Stimulated activated CD4-positive, alpha-beta T cell treated with anti-CD3 and anti-CD28 coated beads, Interleukin-12 subunit alpha, Interleukin-12 subunit beta, amount 100 ng/mL, for 48 hours (primary cell): Measurements from ENCODE around the gene C20orf144.

Experiments
- DNase-seq, 3 donors: peaks; one replicate each; pipeline ENCODE4 v3.0.0-alpha.2; 2020; ENCODE audit warnings: low read depth in 2 of 3, low spot score in 1 of 3

The C20orf144 gene

DNA sequence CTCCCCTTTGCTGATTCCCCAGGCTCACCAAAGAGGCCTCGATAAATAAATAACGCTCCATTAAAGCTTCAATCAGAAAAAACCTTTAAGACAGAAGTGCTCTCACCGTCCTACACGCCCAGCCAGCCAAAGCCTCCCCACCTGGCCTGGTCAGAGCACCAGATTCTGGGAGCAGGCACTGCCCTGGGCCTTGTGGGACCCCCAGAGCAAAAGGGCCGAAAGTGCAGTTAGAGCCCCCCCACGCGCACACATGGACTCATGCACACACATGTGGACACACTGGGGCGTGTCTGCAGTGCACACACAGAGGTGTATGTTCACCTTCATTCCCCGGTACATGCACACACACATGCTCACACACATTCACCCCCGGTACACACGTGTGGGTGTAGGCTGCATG is 14.0 kb downstream of the C20orf144 start:
- no peak for DNase-seq

DNA sequence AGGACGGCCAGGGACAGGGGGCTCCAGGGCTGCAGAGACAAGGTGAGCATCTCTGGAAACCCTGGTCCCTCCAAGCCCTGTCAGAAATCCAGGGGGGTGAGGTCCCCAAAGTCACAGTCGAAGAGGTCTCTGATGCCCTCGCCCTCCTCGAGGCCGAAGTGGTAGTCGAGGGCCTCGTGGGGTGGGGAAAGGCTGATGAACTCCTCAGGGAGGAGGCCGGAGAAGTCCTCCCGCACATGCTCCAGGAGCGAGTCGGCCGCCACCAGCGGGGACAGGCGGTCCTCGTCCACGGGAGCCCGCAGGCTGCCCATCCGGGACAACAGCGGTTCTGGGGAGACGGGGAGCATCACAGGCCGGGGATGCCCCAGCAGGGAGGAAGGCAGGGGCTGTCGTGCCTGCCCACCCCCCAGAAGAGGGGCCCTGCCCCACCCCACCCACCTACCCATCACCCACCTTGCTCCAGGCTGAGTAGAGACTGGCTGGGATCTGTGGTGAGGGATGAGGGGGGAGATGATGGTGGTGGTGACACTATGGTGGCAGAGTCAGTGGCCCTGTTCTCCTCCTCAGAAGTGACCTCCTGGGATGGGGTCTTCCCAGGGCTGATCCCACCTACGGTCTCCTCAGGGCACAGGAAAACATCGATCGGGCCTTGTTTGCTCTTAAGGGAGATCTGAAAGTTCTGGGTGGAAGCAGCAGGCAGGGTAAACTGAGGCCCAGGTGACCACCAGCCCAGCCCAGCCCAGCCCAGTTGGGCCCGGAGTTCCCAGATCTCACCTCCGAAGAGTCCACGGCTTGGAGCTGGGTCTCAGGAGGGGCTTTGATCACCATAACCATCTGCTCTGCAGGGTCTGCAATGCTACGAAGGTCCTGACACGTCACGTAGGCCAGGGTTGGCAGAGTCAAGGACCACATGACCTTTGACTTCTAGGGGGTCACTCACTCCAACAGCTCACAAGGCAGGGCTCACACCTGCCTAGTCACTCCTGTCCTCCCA is 14.8 kb downstream of the C20orf144 start:
- no peak for DNase-seq

DNA sequence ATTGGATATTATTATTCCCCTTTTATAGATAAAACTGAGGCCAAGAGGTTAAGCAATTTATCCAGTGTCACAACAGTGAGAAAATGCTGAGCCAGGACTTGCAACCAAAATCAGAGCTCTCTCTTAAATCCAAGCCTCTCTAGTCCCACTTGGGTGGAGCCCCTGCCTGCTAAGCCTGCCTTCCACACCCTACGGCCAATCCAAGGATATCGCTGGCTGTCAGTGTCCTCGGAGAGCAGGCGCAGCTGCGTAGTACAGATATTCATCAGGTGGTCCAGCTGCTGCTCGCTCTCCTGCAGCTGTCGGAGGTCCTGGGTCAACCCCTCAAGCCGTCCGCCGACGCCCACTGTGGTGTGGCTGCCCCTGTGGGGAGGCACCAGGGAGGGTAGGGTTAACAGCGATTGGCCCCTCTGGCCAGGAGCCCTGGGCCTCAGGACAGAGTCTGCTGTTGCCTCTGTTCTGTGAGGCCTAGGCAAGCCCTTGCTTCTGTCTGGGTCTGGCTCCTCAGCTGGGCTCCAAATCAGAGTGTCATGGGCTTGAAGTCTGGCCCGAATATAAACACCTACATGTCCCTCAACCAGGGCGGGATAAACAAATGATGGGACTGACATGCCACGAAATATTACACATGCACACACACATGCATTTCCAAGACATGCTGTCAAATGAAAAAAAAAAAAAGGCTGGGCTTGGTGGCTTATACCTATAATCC is 16.0 kb downstream of the C20orf144 start:
- DNase-seq: no peak

DNA sequence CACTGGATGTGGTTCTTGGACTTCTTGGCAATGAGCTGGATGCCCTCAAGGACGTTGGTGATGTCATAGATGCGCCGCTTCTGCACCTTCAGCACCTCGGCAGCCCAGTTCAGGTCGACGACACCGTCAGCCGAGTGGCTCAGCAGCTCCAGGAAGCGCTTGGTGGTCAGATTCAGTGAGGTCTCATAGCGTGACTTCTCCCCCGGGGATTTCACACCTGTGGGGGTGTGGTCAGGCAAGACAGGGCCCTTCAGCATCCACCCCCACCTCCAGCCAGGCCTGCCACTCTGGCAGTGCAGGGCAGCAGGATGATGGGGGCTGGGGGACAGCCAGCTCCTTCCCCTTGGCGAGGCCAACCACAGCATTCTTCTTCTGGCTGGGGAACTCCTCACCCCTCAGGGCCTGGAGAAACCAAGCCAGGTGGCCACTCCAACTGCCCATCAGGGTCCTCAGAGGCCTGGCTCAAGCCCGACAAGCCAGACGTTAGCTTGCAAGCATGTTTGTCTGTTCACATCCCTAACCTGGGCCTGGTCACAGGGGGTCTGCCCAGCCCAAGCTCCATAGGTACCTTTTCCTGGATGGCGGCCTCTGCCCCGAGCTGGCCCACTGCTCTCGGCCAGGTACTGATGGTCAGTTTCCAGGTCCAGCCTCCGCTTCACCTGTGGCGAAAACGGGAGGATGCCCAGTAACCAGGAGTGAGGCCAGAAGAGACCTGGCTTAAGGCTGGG is 17.8 kb downstream of the C20orf144 start:
- no peak for DNase-seq

DNA sequence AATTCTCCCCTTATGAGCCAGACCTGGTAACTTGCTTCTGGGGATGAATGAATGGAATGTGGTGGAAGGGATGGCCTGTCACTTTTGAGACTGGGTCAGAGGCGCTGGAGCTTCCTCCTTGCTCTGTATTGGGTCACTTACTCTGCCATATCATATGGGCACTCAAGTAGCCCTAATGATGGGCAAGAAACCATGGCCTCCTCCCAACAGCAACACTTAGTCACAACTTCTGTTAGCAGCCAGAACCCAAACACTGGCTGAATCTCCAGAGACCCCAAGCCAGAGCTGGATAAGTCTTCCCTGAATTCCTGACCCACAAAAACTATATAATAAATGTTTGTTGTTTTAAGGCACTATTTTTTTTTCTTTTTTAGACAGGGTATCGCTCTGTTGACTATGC is 18.6 kb downstream of the C20orf144 start:
- DNase-seq: no peak

DNA sequence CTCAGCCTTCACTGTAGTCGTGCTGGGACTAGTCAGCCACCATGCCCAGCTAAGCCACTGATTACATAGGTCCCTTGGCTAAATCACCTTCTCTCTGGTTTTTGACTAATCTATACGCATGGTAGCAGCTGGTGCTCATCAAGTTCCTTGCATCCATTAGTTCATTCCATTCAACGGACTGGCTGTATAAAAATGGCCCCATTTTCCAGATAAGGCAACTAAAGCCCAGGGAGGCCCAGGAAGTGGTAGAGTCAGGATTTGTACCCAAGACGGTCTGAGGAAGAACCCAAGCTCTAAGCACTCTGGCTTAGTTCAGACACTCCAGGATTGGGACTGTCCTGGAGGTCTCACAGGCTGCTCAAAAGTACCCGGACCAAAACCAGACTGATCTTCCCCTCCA is 19.2 kb downstream of the C20orf144 start:
- DNase-seq: no peak

DNA sequence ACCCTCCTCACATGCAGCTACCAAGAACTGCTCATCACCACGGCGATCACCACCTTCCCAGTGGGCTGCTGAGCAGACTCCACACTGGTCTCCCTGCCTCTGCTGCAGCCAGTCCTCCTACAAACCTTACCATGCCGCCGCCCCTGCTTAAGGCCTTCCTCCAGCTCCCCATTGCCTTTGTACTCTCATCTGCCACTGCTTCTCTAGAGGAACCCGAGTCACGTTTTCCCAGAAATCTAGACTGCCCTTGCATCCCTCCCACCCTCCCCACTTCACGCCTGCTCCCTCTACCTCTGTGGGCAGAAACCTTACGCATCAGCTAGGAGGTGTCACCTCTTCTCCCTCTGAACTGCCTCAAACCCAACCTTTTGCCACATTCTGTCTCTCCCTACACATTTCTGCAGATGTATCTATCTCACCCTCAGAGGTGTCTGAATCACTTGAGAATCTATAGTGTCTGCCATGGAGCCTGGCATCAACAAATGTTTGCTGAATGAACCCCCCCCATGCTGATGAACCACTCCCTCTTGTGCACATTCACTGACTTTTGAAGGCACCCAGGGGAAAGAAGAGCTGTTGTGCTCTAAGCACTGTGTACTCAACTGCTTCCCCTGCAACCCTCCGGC is 19.7 kb downstream of the C20orf144 start:
- no peak for DNase-seq

DNA sequence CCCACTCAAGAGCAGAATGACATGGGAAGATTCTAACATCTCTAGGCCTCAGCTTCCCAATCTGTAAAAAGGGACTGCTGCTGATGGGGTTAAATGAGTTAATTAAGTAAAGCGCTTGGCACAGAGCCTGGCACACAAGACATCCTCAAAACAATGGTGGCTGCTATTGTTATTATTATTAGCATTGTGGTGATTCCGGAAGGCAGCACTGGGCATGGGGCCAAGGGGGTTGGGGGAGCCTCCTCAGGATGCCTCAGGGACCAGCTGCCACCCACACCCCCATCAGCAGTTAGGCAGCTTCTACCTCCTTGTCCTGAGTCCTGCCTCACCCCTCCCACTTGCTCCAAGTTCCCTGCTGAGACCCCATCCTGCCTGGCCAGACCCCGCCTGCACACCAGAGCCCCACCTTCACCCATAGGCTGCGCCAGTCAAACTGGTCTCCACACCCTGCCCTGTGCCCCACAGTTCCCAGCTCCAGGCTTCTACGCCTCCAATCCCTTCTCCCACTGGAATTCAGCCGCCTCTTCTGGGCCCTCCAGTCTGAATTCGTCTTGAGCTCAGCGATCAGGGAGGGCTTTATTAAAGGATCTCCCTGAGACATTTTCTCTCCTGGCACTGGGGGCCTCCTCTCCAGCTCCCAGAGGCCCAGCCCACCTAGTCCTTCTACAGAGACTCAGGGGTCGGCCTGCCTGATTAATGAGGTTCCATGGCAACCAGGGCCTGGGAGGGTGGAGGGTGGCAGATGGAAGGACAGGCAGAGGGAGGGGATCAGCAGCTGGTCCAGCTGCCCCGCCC is 22.6 kb downstream of the C20orf144 start:
- no peak for DNase-seq

DNA sequence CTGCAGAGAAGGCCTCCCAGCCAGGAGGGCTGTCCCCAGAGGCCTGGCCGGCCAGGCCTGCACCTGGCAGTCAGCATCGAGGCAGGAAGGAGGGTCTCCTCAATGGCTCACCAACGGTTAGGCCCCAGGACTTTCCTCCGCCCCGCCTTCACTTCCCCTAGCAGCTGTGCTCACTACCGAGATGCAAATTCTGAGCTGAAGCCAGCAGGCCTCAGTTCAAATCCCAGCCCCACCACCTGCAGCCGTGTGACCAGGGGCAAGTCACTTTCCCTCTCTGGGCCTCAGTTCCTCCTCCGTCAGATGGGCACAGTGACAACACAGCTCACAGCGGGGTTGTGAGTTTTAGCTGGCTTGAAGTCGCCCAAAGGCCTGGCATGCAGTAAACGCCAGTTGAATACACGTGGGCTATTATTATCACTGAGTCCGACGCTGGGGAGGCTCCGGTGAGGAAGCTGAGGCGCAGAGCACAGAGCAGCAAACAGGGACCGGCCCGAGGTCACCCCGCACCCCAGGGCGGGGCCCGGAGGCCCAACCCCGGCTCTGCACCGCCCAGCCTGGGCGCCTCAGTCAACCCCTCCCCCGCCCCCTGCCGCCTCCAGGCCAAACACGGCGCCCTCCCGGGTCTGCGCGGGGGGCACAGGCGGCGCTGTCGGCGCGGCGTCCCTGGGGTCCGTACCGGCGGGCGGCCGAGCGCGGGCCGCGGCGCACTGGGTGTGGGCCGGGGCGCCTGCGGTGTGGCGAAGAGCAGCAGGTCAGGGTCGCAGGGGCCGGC is 23.4 kb downstream of the C20orf144 start:
- peak in 2 of 3 donors; percentile 56 to 64 for DNase-seq

DNA sequence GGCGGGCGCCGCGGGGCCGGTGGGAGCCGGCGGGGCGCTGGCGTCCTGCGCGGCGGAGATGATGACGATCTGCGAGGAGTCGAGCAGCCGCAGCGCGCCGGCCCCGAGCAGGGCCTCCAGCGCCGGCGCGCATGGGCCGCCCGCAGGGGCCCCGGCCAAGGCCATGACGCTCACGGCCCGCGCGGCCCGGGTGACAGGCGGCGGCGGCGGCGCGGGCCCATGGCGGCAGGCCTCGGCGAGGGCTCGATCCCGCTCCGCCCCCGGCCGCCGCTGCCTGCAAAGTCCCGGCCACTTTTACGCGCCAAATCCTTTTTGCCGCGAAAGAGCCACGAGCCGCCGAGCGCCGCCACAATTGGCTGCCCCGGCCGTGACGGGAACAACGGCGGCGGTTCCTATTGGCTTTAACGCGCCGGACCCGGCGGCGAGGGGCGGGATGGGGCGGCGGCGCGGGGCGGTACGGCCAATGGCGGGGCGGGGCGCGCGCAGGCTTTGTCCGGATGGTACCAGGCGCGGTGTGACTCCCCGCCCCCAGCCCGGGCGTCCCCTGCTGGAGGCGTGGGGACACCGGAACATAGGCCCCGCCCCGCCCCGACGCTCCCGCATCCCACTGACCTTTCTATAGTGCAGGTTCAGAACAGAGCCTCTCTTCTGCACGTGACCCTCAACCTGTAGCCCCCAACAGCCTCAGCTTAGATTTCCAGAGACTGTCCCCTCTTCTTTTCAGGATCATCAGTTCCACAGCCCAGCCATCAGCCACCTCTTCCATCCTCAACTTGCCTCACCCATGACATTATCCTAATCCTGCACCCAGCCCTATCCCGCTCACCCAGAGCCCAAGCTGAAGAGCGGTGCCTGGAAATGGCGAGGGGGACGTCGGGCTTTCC is 24.2 kb downstream of the C20orf144 start, which contains the start of gene E2F1:
Gene E2F1, minus strand, starts transcription at position 286 of the 884 bp plus-strand sequence. Its CDS starts 121 bp downstream, at position 165.
- peak; percentile 91 to 96 (median 95) for DNase-seq

DNA sequence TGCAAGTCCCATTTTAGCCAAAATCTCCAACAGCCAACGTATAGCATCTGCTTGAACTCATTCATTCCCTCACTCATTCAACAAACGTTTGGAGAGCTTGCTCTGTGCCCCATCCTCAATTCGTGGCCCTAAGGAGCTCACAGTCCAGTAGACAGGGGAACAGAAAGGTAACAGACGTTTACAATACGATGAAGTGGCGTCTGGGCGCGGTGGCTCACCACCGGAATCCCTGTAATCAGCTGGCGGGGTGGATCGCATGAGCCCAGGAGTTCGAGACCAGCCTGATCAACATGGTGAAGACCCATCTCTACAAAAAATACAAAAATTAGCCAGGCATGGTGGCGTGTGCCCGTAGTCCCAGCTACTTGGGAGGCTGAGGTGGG is 24.8 kb downstream of the C20orf144 start:
- DNase-seq: no peak

DNA sequence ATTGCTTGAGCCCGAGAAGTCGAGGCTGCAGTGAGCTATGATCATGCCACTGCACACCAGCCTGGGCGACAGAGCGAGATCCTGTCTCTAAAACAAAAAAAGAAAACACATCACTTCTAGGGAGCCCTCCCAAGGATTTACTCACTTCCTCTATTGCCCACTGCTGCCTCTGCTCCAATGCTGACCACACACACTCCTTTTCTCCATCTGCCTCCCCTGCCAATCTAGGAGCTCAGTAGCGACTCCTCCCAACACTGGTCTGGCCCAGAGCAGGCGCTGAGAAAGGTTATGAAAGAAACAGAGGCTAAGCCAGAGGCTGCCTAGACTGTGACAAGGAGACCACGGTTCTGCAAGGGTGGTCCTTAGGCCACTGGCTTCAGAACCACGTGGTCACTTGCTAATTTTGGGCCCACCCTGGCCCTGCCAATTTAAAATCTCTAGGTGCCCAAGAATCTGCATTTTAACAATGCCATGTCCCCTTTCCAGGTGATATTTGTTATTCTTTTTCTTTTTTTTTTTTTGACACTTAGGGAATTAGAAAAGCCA is 25.3 kb downstream of the C20orf144 start:
- no peak for DNase-seq

DNA sequence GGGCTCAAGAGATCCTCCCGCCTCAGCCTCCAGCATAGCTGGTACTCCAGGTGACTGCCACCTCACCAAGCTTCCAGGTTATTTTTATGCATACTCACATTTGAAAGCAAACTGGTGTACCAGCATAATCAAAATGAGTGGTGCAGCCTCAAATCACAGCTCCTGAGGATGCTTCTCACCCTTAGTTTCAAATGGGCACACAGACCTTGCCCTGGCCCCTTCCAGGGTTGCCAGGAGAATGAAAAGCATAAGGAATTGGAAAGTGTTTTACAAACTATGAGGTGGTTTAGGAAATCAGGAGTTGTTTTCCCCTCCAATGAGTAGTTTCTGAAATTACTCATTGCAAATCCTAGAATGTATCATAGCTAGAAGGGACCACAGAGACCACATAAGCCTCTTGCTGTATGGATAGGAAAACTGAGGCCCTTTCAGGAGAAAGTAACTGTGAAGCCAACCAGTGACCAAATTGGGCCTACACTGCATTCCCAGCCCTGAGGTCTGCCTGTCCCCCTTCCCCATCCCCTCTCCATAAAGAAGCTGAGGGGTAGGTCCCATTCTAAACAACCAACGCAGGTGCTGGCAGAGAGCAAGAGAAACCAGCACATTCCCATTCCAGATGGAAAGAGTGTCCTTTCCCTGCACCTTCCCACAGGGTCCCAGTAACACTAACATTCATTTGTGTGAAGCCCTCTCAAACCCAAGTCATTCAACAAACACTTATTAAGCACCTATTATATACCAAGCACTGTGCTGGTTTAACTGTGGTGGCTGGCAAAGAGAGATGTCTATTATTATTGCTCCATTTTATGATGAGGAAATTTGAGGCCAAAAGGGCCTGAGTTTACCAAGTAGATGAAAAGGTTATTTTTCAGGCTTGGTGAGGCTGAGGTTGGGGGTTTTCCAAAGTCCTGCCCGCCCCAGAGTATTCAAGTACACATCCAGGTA is 26.1 kb downstream of the C20orf144 start:
- DNase-seq: no peak

DNA sequence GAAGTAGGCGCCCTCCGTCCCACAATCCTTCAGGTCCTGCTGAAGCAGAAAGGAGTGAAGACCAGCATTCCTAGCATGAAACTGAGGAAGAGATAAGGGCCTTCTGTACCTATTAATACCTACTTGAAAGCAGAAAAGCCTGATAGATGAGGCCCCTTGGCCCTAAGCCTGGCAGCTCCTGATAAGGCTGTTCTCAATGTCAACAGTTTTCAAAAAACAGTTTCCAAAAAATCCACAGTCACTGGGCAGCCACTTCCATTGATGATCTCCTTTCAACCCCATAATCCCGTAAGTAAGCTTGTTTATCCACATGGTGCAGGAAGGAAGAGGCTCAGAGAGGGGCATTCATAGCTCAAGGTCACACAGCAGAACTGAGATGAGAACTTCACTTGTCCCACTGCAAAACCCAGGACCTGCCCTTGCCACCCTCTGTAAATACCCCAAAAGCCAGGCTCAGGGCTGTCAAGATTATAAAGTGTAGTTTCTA is 26.9 kb downstream of the C20orf144 start:
- no peak for DNase-seq

DNA sequence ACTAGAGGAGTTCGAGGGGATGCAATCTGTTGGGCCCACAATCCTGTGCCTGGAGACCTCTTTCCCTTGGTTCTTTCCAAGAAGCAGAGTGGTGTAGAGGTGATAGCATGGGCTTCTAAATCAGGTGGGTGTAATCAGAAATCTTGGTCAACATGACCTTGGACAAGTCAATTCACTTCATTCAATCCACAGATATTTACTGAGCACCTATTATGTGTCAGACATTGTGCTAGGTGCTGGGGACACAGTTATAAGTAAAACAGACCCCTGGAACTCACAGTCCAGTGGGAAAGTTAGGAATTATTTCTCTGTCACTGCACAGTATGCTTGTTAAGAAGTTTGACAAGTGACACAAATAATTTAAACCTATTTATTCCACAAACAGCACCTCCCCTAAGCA is 27.4 kb downstream of the C20orf144 start:
- DNase-seq: no peak

DNA sequence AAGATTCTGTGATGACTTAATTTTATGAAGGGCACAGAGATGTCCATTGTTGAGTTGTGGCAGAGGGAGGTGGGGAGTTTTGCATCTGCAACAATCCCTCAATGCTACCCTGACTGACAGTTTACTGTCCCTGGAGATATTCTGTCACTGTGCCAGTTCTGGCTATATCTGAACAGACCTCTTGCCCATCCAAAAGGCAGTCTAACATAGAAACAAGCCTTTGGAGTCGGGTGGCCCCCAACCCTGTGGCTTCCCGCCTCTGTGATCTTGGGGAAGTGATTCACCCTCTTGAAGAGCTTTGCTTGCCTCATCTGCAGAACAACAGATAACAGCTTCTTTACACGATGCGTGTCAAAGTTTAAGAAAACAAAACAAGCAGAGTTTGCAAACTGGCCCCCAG is 27.8 kb downstream of the C20orf144 start:
- no peak for DNase-seq

DNA sequence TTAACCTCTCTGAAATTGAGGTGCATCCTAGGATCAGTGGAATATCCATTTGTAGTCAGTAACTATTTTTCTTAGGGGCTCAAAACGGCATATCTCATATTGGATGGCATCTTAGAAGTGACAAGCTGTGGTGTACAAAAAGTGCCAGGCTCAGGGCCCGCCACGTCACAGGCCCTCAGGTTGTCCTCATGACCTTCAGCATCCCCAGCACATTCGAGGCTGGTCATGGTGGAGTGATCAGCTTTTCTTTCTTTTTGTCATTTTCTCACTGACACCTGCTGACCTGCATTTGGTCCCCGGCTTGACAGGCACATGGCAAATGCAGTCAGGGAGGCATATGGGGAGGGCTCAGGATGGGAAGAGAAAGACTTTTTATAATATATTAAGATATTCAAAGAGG is 31.2 kb downstream of the C20orf144 start:
- no peak for DNase-seq
